Measurements from ENCODE around the gene TMSB10. TPM values are rescaled to one million over a fixed set of nuclear protein-coding genes. Genes with fewer than 3 reads are reported as not detected.

TMSB10 gene
- total and polyA plus RNA-seq, 8 donors: 504 to 5,821 (median 1,971) TPM

DNA sequence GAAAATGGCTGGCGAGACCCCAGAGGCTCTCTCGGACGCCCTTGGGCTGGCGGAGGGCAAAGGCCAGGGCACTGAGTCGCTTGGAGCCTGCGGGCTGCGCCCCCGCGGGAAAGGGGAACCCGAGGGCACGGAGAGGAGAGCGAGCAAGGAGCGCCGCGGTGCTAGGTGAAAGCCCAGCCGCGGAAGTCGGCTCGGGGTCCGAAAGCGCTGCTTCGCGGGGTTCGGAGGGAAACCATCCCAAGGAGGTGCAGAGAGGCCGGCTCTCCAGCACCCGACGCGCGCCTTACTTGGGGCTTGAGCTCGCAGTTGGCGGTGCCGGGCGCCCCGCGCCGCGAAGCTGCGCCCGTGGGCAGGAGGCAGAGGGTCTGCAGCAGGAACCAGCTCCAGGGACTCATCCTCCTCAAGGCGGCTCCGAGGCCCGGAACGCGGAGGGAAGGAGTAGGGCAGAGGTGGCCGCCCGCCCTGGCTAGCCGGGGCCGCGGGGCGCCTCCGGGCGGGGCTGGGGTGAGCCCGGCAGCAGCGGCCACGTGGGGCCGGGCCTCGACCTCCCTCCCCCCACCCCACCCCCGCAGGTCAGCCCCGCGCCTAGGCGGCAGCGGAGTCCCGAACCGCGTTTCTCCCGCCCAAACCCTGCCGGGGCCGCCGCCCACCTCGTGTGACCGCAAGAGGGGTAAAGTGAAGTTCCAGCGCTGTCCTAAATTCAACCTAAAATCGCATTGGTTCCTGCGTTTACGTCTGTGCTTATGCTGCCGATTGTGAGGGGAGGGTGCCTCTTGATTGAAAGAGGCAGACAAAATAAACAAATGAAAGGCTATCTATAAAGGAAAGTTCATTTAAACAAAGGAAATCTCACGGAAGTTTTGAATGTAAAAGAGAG, 24.6 kb upstream of the TMSB10 start, which contains the start of gene TRABD2A:
TSS of gene TRABD2A (minus strand) at position 440 of the 877 bp plus-strand sequence. CDS start at position 395, 45 bp downstream.
- intact Hi-C loops (cut with DNase I; ENCODE audit: low total_unique reads): no loop called here
- peak within 1 kb of the TSS in 2 of 5 donors; percentile 1 to 25 for H3K27ac ChIP-seq

DNA sequence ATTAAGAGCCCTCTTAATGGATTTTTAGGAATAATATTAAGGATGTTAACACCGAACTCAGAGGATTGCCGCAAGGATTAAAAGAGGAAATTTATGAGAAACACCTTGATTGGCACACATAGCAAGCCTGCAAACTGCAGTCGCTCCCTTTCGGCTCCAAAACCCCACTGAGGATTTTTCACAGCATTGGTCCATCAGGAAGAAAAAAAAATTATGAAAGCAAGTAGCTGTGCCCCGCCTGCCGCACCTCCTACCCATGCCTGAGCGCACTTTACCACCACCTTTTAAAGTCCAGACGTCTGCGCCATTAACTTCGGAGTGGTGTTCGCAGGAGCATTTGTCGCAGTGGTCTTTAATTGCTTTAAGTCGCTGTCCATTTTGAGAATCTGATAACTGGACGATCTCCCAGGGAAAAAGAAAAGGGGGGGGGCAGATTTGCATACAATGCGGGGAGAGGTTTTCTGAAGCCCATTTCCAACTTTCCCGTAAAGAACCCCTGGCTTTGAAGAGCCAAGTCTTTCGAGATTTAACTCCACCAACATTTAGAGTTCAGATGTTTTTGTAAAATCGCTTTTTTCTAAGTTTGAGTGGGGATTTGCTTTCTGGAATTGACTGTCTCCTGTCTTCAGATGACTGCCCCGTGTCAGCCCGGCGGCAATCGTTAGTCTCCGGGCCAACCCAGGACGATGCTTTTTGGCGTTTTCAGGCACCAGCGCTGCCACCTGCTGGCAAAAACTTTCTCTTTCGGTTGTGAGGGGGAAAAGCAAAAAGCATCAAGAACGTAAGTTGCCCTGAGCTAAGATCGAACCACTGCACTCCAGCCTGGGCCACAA, 23.7 kb upstream of the TMSB10 start:
- H3K36me3 ChIP-seq: no peaks in the 10 kb centered on the region
- intact Hi-C loops (cut with DNase I; ENCODE audit: low total_unique reads): no loop called here
- peak; percentile 83 to 92 for DNase-seq
- H3K27me3 ChIP-seq: peaks cover 0 to 53% (median 17%) of the 10 kb centered on the region in 3 donors
- peaks cover 20 to 33% (median 30%) of the 10 kb centered on the region in 4 donors for H3K4me1 ChIP-seq
- no peaks in the 10 kb centered on the region for H3K9me3 ChIP-seq
- H3K27ac ChIP-seq: peak overlapping the region in 2 of 5 donors; percentile 1 to 25
- TF ChIP-seq EP300 (IDR thresholded peaks at IDR 0.05) (no peak), POLR2AphosphoS5 (IDR thresholded peaks at IDR 0.05) (peak in 2 of 3 donors; percentile 66 to 68), POLR2A (IDR thresholded peaks at IDR 0.05) (no peak)
- TF ChIP-seq, protein P1, sequence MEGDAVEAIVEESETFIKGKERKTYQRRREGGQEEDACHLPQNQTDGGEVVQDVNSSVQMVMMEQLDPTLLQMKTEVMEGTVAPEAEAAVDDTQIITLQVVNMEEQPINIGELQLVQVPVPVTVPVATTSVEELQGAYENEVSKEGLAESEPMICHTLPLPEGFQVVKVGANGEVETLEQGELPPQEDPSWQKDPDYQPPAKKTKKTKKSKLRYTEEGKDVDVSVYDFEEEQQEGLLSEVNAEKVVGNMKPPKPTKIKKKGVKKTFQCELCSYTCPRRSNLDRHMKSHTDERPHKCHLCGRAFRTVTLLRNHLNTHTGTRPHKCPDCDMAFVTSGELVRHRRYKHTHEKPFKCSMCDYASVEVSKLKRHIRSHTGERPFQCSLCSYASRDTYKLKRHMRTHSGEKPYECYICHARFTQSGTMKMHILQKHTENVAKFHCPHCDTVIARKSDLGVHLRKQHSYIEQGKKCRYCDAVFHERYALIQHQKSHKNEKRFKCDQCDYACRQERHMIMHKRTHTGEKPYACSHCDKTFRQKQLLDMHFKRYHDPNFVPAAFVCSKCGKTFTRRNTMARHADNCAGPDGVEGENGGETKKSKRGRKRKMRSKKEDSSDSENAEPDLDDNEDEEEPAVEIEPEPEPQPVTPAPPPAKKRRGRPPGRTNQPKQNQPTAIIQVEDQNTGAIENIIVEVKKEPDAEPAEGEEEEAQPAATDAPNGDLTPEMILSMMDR (IDR thresholded peaks at IDR 0.05): peak in 5 of 7 experiments; percentile 40 to 74 (median 63)
- peak overlapping the region; percentile 48 to 76 (median 56) for H3K4me3 ChIP-seq
- WGBS, 5 donors: 1% methylated on average over 29 of the region's 29 CpGs

More for the DNA sequence above, 24.6 kb upstream of the TMSB10 start, which contains the start of gene TRABD2A:
- 0 to 1% (median 1%) methylated on average over 25 to 77 of the region's 77 CpGs for WGBS, 5 donors
- DNase-seq: peak; percentile 30 to 62
- Histone ChIP-seq H3K36me3 (no peaks in the 10 kb centered on the region), H3K4me1 (peaks cover 20 to 33% (median 30%) of the 10 kb centered on the region in 4 donors), H3K27me3 (peaks cover 0 to 53% (median 17%) of the 10 kb centered on the region in 3 donors), H3K4me3 (peak within 1 kb of the TSS; percentile 48 to 76 (median 56)), H3K9me3 (no peaks in the 10 kb centered on the region)
- TF ChIP-seq POLR2AphosphoS5 (IDR thresholded peaks at IDR 0.05) (no peak), EP300 (IDR thresholded peaks at IDR 0.05) (no peak), POLR2A (IDR thresholded peaks at IDR 0.05) (no peak)
- TF ChIP-seq, protein P1 (IDR thresholded peaks at IDR 0.05): no peak

DNA sequence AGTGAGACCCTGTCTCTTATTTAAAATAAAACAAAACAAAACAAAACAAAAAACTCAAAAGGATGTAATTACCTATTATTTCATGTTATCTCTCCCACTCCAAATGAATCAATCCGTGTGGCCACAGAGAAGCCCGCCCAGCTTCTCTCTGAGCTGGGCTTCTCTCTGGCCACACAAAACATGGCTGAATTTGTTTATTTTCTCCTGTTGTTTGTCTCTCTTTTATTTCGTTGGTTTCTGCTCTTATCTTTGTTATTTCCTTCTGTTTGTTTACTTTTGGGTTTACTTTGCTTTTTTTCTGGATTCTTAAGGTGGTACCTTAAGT, 23.1 kb upstream of the TMSB10 start:
- Histone ChIP-seq H3K27ac (no peak overlapping the region), H3K4me3 (peak overlapping the region in 2 of 4 donors; percentile 61 to 76), H3K4me1 (peaks cover 20 to 33% (median 30%) of the 10 kb centered on the region in 4 donors), H3K36me3 (no peaks in the 10 kb centered on the region), H3K27me3 (peaks cover 0 to 53% (median 17%) of the 10 kb centered on the region in 3 donors), H3K9me3 (no peaks in the 10 kb centered on the region)
- intact Hi-C loops (cut with DNase I; ENCODE audit: low total_unique reads): no loop called here
- WGBS, 5 donors: 46 to 50% (median 48%) methylated on average over 3 of the region's 3 CpGs
- TF ChIP-seq EP300 (IDR thresholded peaks at IDR 0.05) (no peak), POLR2AphosphoS5 (IDR thresholded peaks at IDR 0.05) (no peak)
- TF ChIP-seq, protein P1 (IDR thresholded peaks at IDR 0.05): no peak
- DNase-seq: no peak

Measured in stomach (tissue), 9 donors.